Pons (tissue), 1 donor: ENCODE data around the gene CLIP4.

Source experiments
- DNase-seq: peaks from one replicate; pipeline ENCODE4 v3.0.0-alpha.2; 2016; ENCODE audit warnings: low spot score

CLIP4 gene

DNA sequence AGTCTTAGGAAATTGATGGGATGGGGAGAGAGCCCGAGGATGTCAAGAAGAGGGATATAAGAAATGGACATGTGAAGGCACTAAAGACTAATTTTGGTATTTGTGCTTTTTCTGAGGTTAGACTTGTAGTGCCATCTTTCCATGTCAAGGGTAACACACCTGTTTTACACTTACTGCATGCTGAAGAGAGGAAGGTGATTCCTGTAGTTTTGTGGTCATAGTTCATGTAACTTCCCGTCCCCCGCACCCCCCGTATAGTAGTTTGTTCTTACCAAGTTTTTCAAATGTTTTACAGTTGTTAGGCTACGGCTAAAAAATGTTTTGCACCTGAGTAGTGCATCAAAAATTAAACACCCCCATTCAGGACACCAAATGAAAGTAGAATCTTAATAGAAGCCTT, 73.8 kb downstream of the CLIP4 start:
- no peak for DNase-seq

DNA sequence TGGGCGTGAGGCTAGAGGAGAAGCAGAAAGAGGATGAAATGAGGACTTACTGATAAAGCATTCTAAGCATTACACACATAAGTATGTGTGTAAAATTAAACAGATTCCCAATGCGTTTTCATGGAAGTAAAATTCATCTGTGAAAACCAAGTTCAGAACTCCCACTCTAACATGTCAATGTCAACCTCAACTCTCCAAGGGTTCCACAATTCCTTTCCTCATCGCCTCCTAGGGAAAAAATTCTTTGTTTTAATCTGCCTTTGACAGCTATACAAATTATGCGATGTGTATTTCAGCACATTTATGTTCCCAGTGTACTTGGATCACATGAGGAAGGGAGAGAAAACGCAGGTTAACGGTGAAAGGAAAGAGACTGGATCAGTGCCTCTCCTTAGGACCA, 76.6 kb downstream of the CLIP4 start:
- no peak for DNase-seq

DNA sequence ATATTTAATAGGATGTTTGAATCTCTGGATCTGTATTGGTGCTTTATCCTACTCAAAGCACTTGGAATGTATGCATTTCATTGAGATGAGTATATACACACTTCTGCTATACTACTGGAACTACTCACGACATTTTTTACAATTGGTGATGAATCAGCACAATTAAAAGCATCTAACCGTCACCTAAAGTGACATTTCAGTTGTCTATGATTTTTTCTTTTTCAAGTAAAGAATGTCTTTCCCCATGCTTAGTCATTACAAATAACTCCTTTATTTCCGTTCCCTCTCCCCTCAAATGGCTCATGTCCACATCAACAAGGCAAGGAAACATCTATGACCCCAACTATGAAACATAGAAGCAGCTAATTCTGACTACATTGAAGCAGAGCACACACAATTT, 77.3 kb downstream of the CLIP4 start:
- no peak for DNase-seq

DNA sequence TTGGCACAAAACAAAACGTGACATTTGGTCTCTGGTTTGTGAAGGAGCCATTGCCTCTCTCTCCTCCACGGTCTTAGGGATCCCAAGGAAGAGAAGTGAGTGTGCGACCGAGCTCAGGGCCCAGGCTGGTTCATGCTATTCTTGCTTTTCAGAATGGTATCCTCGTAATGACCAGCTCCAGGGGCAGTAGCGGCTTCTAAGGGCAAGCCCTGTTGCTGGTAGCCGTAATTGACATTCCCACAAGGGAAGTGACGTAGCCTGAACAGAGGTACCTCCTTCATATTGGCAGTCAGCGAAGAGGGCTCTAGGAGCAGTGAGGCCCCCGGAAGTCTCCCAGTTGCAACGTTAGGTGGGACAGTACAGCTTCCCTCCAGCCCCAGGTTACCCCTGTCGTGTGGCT, 77.9 kb downstream of the CLIP4 start:
- no peak for DNase-seq

DNA sequence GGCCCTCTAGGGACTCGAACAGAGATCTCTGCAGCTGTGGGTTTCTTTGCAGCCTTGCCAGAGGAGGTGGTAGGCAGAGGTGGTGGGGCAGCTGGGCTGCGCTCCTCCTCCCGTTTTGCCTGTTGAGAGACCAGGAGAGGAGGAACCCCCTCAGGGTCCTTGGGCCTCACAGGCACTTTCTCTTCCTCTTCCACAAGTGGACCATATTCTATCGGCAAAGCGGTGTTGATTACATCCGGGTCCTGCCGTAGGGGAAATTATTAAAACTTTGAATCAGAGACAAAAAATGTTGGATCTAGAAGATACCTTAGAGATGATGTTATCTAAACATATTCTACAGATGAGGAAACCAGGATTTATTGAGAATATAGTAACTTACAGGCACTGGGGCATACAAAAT, 78.5 kb downstream of the CLIP4 start:
- DNase-seq: no peak

DNA sequence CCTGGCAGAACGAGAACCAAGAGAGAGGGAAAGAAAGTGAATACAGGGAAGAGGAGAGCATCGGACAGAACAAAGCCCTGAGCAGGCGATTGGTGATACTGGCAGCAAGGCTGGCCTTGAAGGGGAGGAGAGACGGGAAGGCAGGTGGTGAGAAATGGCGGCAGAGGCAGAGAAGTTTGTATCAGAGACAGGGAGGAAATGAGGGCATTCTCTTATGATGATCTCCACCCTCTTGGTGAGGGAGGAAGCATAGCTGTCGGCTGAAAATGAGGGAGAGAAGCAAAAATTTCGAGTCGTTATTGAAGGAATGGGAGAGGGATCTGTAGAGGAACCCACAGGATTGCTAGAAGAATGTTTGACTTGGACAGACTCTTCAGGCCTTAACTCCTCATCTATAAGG, 80.6 kb downstream of the CLIP4 start:
- no peak for DNase-seq

DNA sequence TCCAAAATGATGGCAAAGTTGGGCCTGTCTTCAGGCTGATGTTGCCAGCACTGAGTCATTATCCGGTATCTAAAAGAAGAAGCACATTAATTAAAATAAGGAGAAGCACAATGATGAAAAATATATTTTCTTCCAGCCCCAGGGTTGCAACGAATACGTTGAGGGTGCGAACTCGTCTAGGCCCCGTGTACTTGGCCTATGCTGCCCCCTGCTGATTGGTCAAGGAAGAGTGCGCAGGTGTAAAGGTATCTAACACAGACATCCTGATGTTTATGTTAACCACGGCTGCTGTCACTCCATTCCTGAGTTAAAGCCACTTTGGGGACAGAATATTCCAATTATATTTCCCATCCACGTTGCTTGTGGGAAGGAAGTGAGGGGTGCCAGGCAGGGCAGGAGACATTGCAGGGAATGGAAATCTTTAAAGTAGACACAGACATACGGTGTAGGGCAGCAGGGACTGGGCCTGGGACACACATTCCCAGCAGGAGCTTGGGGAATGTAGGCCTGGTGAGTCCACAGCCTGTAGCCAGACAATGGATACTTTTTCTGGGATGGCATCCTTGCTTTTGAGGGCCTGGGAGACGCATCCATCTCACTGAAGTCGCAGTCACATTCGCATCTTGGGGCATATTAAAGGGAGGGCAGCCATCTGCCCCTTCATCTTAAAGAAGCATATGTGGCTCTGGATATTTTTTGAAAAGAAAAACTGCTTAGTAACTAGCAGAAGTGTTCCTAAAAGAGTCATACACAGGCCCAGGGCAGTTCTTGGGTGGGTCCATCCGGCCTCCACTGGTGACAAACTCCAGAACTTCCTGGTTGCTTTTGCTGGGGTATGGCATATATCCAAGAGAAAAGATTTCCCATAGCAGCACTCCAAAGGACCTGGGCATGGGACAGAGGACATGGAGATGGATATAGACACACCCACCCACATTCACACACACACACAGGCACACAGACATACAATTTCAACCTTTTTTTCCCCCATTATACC, 81.9 kb downstream of the CLIP4 start:
- peak; percentile 62 for DNase-seq

DNA sequence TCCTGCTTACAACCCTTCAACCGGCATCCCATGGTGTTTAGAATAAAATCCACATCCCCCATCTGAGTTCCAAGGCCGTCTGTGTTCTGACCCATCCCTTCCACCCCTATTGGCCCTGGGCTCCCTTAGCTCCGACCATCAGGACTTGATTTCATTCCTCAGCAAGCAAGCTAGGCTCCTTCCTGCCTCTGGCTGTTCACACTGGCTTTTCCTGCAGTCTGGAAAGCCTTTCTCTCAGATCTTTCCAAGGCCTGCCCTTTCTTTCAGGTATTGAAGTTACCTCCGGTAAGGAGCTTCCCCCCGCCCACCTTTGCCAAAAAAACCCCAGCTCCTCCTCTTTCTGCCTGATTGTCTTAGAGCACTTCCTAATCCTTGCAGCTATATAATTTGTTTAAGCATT, 86.8 kb downstream of the CLIP4 start:
- no peak for DNase-seq

DNA sequence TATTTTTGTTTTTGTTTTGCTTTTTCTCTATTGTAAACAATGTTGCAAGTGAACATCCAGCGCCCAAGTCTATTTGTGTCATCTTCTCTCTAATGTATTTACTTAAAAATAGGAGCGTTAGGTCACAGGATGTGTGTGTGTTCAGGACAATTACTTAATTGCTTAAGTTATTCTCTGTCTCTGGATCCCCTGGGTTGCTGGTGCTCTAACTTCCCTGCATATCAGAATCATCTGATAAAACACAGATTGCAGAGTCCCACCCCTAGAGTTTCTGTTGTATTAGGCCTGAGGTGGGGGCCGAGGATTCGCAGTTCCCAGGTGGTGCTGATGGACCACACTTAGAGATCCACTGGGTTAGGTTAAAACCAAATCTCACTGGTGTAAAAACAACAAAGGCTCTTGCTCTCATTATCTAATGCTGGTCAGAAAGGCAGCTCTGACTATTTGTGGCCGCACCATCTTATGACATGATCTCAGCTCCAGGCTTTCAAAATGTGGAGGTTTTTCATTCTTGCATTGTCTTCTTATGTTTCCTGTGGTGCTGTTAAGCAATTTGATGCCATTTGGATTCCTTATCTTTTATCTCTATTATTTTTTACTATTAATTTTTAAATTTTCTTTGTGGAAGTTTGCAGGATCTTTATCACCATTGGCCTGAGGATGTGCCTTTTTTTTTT, 87.7 kb downstream of the CLIP4 start:
- no peak for DNase-seq

DNA sequence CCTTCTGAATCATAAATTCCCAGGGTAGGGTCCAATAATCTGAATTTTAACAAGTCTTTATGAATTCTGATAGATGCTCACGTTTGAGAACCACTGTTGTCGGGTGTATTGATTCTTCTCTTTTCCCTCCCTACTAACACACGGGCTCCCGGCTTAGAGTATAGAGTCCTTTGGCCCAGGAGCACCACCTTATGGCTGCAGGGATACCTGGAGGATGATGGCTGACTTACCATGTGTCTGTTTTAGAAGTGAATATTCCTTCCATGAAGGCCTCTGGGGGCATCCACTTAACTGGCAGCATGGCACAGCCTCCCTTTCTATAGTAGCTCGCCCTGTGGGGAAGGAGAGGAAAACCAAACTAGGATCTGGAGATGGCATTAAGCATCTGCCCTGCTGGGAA, 91.7 kb downstream of the CLIP4 start:
- no peak for DNase-seq

DNA sequence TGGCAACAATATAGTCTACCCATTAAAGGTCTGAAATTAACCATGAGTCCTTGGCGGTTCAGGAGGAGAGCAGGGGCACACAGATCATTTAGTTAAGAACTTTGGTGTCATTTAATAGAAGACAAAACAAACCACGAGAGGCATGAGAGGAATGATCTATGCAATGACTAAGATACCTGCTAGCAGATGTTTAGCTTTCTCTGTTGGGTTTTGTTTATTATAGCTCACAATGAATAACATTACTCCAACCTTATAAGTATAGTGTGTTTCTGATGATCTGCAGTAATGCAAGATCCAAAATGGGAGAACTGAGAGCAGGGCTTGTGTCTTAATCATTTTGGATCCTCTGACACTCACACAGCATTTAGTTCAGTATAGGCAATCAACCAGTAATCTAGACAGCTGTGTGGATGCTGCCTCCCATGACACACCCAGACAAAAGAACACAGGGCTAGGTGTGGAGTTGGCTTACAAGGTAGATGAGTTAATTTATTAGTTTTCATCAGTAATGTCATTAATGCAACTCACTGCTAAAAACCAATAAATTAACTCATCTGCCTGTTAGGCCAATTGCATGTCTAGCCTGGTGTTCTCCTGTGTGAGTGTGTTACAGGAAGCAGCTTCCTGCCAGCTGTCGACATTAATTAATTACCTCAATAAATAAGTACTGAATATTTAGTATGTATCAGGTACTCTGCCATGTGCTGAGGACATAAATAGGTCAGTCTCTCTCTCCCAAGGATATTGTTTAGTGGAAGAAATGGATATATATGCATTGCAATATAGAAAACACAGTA, 92.3 kb downstream of the CLIP4 start:
- no peak for DNase-seq

DNA sequence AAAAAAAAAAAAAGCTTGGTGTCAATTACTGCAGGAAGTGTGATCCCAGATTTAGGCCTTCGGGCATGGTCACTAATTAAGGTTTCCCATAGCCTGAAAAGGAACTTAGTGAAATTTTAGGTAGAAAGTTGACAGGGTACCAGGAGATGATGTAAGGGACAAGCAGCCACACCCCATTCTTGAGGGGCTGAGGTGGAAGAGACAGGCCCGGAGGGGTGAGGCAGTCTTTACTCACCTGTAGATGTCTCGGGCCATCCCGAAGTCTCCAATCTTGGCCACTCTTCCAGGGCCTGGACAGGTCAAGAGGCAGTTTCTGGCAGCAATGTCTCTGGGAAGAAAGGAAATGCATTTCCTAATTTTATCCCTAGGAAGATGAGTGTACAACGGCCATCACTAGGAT, 94.3 kb downstream of the CLIP4 start:
- DNase-seq: no peak

DNA sequence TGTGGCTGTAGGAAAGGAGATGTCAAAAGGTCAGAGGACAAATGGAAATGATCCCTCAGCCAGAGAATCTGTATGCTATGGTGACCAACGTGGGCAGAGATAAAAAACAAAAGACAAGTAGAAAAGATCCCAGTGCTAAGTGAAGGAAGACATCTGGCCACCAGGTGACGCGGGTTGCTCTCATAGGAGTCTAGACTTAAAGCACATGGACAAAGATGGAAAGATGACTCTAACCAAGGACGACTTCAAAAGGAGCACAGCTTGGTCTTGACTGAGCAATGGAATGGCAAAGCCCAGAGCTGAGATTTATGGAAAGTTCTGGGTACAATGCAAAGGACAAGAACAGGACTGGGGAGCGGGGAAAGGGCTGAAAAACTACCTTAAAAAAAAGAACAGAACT, 96.8 kb downstream of the CLIP4 start:
- no peak for DNase-seq

DNA sequence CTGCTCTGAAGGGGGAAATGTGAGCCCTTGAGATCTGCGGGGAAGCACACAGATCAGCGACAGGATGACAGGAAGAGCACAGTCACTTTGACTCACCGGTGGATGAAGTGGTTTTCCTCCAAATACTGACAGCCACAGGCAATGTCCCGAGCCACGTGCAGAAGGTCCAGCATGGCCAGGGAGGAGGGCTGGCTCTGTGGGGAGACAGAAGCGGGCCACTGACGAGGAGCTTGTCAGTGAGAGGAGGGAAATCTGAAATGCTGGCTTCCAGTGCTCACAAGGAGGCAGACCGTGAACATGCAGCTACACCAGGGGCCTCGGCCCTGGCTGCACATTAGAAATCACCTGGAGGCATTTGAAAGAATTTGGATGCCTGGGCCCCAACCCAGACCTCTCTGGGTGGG, 98.7 kb downstream of the CLIP4 start:
- DNase-seq: no peak

DNA sequence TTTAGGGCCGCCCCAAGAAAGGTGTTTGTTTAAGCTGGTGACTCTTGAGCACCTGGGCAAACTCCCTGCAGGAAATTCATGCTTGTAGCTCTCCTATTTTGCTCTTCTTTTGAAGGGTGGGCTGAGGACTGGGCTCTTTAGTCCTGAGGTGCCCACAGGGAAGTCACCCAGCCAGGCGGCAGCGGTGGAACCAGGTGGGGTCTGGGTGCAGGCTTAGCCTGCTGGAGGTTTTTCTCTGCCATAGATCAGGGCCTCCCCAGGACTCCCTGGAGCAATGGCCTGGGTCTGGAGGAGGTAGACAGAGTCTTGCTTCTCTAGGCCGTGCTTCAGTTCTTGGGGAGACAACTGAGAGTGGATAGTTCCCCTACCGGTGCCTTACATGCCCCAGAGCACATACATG, 99.9 kb downstream of the CLIP4 start:
- DNase-seq: no peak

DNA sequence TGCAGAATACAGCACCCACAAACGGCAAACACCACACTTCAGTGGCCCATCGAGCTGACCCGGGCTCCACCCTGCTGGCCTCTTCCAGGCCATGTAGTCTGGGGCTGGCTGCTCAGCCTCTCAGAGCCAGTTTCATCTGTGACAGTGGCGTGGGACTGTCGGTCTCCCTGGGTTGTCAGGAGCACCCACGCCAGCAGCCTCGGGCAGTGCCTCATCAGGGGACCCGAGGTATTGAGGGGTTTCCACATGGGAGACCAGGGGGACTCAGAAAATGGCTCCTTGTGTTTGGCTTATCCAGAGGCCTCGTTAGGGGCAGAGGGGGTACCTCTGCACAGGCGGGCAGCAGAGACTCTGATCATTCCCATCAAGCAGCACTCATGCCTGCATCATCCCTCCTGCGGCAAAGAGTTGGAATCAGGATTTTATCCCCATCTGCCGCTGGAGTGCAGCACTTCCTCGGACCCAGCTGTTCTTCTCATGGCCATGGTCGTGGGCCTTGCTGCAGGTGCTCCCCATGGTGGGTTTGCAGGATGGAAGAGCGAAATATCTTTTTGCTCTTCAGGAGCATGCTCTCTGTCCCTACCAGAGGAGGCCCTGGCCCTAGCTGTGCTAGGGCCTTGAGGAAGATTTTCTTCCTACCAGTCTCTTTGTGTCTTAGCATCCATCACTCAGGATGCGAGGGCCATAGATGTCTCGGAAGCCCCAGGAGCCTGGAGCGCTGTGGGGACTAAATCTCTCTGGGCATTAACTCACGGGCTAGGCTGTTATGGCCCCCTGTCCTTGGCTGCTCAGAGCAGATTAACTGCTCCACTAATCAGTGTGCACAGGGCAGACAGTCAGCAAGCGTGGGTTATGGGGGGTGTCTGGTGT, 100.8 kb downstream of the CLIP4 start:
- DNase-seq: no peak

DNA sequence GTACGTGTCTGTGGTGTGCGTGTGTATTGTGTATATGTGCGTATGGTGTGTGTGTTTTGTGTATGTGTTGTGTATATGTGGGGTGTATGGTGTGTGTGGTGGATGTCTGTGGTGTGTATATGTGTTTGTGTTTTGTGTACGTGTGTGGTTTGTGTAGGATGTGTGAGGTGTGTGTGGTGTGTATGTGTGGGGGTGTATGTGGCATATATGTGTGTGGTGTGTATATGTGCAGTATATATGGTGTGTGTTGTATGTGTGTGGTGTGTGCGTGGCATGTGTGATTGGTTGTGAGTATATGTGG, 101.3 kb downstream of the CLIP4 start:
- DNase-seq: no peak

DNA sequence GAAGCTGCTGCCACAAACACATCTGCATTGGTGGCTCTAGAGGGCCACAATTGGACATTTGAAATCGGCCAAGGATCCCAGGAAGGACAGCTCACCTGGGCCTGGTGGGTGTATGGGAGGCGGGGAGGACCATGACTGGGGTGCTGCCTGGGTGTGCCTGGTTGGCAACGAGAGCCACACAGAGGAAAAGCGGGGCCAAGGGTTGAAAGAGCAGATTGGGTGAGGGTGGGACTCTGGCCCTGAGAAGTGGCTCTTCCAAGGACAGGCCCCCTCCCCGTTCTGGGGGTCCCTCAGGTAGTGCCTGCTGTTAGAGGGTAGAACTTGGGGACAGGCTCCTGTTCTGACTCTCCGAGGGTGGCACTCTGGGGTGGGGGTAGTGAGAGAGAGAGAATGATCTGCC, 102.9 kb downstream of the CLIP4 start:
- DNase-seq: no peak

DNA sequence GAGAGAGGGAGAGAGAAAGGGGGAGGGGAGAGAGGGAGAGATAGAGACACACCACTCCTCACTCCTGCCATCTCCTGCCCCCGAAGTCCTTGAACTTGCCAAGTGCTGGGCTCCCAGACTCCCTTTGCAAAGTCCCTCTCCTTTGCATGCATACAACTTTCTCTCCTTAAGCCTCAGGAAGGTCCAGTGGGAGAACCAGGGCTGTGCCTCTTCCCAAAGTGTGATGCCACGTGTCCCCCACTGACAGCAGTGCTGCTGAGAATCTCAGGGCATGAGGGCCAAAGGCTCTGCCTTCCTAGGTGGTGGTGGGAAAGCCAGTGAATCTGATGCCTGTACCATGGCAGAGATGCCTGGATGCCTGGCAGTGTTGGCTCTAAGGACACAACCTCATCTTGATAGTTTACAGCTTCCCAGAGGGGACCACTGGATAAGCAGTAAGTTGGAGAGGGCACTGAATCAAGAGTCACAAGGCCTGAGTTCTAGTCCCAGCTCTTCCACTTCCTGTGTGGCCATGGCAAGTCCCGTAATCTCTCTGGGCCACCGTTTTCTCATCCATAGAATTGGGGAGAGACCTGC, 103.4 kb downstream of the CLIP4 start:
- no peak for DNase-seq

DNA sequence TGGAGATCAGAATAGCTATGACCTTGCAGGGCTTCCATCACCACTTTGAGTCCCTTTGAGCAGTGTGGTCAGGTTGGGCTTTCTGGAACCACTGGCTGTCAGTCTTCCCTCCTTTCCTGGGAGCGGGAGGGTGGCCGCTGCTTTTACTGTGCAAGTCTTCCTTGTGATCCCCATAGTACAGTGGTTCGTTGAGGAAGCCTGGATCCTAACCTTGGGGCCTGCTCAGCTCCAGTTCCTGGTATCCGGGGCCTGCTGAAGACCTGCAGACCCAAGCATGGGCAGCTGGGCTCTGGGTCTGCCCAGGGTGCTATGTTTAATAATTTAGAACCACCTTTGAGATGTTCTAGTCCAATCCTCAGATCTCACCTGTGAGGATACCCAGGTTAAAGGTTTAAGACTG, 104.2 kb downstream of the CLIP4 start:
- DNase-seq: no peak

DNA sequence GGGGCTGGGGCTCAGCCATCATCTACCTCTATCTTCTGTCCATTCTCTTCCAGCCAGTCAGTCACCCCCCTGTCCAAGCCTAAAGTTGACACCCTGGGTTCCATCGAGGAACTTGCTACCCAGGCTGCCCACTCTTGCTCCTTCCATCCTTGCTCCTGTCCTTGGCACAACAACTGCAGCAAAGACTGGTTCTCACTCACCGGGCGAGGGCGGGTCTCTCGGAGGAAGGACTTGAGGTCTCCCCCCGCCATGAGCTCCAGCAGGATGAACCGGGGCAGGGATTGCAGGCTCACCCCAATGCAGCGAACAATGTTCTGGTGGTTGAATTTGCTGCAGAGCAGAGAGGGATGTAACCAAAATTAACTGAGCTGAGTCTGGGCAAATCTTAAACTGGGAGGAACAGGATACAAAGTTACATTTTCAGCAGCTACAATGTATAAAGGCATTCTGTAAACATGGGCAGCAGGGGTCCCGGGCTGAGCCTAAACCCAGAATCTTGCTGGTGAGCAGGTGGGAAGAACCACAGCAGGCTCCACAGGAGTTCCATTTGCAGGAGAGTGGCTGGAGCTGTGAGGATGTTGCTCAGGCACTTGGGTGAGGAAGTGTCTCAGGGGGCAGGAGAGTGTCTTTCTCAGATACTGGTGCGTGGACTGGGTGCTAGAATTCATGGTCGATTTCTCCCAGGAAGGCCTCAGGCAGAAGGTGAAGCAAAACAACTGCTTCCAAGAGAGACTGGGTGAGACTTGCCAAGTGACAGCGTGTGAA, 105.5 kb downstream of the CLIP4 start:
- no peak for DNase-seq
